ENCODE measurements around the gene CAPN11. TPM values are rescaled to one million over a fixed set of nuclear protein-coding genes. Genes with fewer than 3 reads are reported as not detected.

CAPN11 gene
- total and polyA plus RNA-seq, 2 donors (not counting 1 experiment from before 2014, with no cell fraction given): not detected

GRCh38 chr6:44151348-44152108 lies 7.1 kb upstream of the CAPN11 start:
- Histone ChIP-seq H3K9me3 (ENCODE audit: control insufficient read depth, insufficient read depth, low read depth, low read length) (no peaks in the 10 kb centered on the region), H3K27ac (ENCODE audit: insufficient read depth, low read length) (no peak overlapping the region), H3K4me3 (replicated peaks in 1 of 4; ENCODE audit: control extremely low read depth in 1 of 4, insufficient read depth in 1 of 4, low read depth in 3 of 4, low read length in 4 of 4) (no peak overlapping the region), H4K20me1 (ENCODE audit: control insufficient read depth, extremely low read depth, insufficient read depth, low read length) (no peaks in the 10 kb centered on the region), H3K27me3 (ENCODE audit: control insufficient read depth, insufficient read depth, low read length) (no peaks in the 10 kb centered on the region), H3K36me3 (ENCODE audit: control insufficient read depth, insufficient read depth, low read length) (peaks cover 11% of the 10 kb centered on the region), H3K79me2 (ENCODE audit: control insufficient read depth, insufficient read depth, low read length) (no peaks in the 10 kb centered on the region), H2AFZ (ENCODE audit: low read length) (no peak overlapping the region), H3K9ac (ENCODE audit: insufficient read depth, low read length) (no peak overlapping the region), H3K4me1 (ENCODE audit: control insufficient read depth, extremely low read depth, insufficient read depth, low read length) (no peaks in the 10 kb centered on the region), H3K4me2 (ENCODE audit: extremely low read depth, insufficient read depth, low read length) (no peak overlapping the region)
- TF ChIP-seq CTCF (conservative IDR thresholded peaks at IDR 0.05 in 1 of 2, IDR thresholded peaks at IDR 0.05 in 1 of 2; ENCODE audit: low read depth in 1 of 2, low read length in 2 of 2): peak; percentile 86 to 91
- no peak for TF ChIP-seq EZH2 (IDR thresholded peaks at IDR 0.05; ENCODE audit: low read length, missing control alignments)
- DNase-seq (ENCODE audit: low read depth in 2 of 2): peak; percentile 46 to 56

- no peak for TF ChIP-seq EZH2 (IDR thresholded peaks at IDR 0.05; ENCODE audit: low read length, missing control alignments)
- no peak for TF ChIP-seq CTCF (conservative IDR thresholded peaks at IDR 0.05 in 1 of 2, IDR thresholded peaks at IDR 0.05 in 1 of 2; ENCODE audit: low read depth in 1 of 2, low read length in 2 of 2)
- Histone ChIP-seq H3K27me3 (ENCODE audit: control insufficient read depth, insufficient read depth, low read length) (no peaks in the 10 kb centered on the region), H2AFZ (ENCODE audit: low read length) (no peak overlapping the region), H3K79me2 (ENCODE audit: control insufficient read depth, insufficient read depth, low read length) (no peaks in the 10 kb centered on the region), H3K9me3 (ENCODE audit: control insufficient read depth, insufficient read depth, low read depth, low read length) (no peaks in the 10 kb centered on the region), H3K4me1 (ENCODE audit: control insufficient read depth, extremely low read depth, insufficient read depth, low read length) (no peaks in the 10 kb centered on the region), H3K4me2 (ENCODE audit: extremely low read depth, insufficient read depth, low read length) (no peak overlapping the region), H3K9ac (ENCODE audit: insufficient read depth, low read length) (no peak overlapping the region), H3K27ac (ENCODE audit: insufficient read depth, low read length) (no peak overlapping the region), H3K4me3 (replicated peaks in 1 of 4; ENCODE audit: control extremely low read depth in 1 of 4, insufficient read depth in 1 of 4, low read depth in 3 of 4, low read length in 4 of 4) (no peak overlapping the region), H3K36me3 (ENCODE audit: control insufficient read depth, insufficient read depth, low read length) (peaks cover 11% of the 10 kb centered on the region), H4K20me1 (ENCODE audit: control insufficient read depth, extremely low read depth, insufficient read depth, low read length) (no peaks in the 10 kb centered on the region)
- no peak for DNase-seq (ENCODE audit: low read depth in 2 of 2)
Measured at GRCh38 chr6:44152109-44152461, 6.5 kb upstream of the CAPN11 start.

GRCh38 chr6:44152533-44152932 lies 6.1 kb upstream of the CAPN11 start:
- DNase-seq (ENCODE audit: low read depth in 2 of 2): no peak

More at GRCh38 chr6:44152533-44152932, 6.1 kb upstream of the CAPN11 start:
- Histone ChIP-seq H3K4me2 (ENCODE audit: extremely low read depth, insufficient read depth, low read length) (no peak overlapping the region), H3K4me1 (ENCODE audit: control insufficient read depth, extremely low read depth, insufficient read depth, low read length) (no peaks in the 10 kb centered on the region), H3K79me2 (ENCODE audit: control insufficient read depth, insufficient read depth, low read length) (no peaks in the 10 kb centered on the region), H3K27me3 (ENCODE audit: control insufficient read depth, insufficient read depth, low read length) (no peaks in the 10 kb centered on the region), H4K20me1 (ENCODE audit: control insufficient read depth, extremely low read depth, insufficient read depth, low read length) (no peaks in the 10 kb centered on the region), H3K36me3 (ENCODE audit: control insufficient read depth, insufficient read depth, low read length) (peaks cover 9% of the 10 kb centered on the region), H3K27ac (ENCODE audit: insufficient read depth, low read length) (no peak overlapping the region), H3K9me3 (ENCODE audit: control insufficient read depth, insufficient read depth, low read depth, low read length) (no peaks in the 10 kb centered on the region), H3K4me3 (replicated peaks in 1 of 4; ENCODE audit: control extremely low read depth in 1 of 4, insufficient read depth in 1 of 4, low read depth in 3 of 4, low read length in 4 of 4) (no peak overlapping the region), H3K9ac (ENCODE audit: insufficient read depth, low read length) (no peak overlapping the region), H2AFZ (ENCODE audit: low read length) (no peak overlapping the region)
- TF ChIP-seq EZH2 (IDR thresholded peaks at IDR 0.05; ENCODE audit: low read length, missing control alignments): no peak
- no peak for TF ChIP-seq CTCF (conservative IDR thresholded peaks at IDR 0.05 in 1 of 2, IDR thresholded peaks at IDR 0.05 in 1 of 2; ENCODE audit: low read depth in 1 of 2, low read length in 2 of 2)

Data from fibroblast of lung (primary cell).